H1 (cell line): ENCODE measurements around the gene ING4. TPM values are rescaled to one million over a fixed set of nuclear protein-coding genes. Genes with fewer than 3 reads are reported as not detected.

Experiments
- KDM4A ChIP-seq: IDR thresholded peaks from one replicate; pipeline ENCODE4 v1.7.1; 2012; ENCODE audit warnings: low read depth, mild to moderate bottlenecking, moderate library complexity, low read length, inconsistent platforms; ENCODE audit not compliant: severe bottlenecking
- SAP30 ChIP-seq: fragments of 300-600 bp; sonication (generic); IDR thresholded peaks from 2 replicates; pipeline ENCODE4 v1.7.1; 2012; ENCODE audit warnings: low read length, moderate library complexity, mild to moderate bottlenecking, inconsistent platforms; ENCODE audit not compliant: insufficient read depth, insufficient replicate concordance
- polyA plus RNA-seq, 7 experiments: library from polyadenylated mRNA; depleted of rRNA in 3 of 7; stranded (reverse) in 5 of 7; unstranded in 2 of 7; fragments of >200 nt in 5 of 7; fragments of 200-250 nt in 2 of 7; gene quantifications; 1 replicate in 5 of 7; 2 replicates in 1 of 7; 4 replicates in 1 of 7; pipeline versions ENCODE4 v1.2.1 to v1.2.3, GENCODE V29; 2011 to 2013; ENCODE audit warnings: missing spikeins in 2 of 7, mixed read lengths in 2 of 7
- total RNA-seq: library from RNA; stranded (reverse); fragmentation: NEBNext Ultra II Directional; extraction: Animal tissue kit (Norgen Biotek cat#: 25700); gene quantifications from 2 replicates; pipeline ENCODE4 v1.2.1, GENCODE V29; 2021

The ING4 gene
- total and polyA plus RNA-seq, 2 of the 8 experiments (the other 6 are each of a cell fraction or from before 2014, with no cell fraction given) = 22.9 to 28.6 TPM

GRCh38 chr12:6603095-6603567 is 59.8 kb downstream of the ING4 start (continued):
- no peak for TF ChIP-seq KDM4A
- TF ChIP-seq SAP30 = no peak
